Measurements from ENCODE around the gene SERPINC1. TPM values are rescaled to one million over a fixed set of nuclear protein-coding genes. Genes with fewer than 3 reads are reported as not detected.
"Not testable (repeated sequence)": the region's sequence is repeated elsewhere in the genome, so short reads cannot be mapped to it uniquely, and the experiment has no call there.

SERPINC1 gene
- total and polyA plus RNA-seq, 9 of the 15 experiments (the other 6 are each of a cell fraction or from before 2014, with no cell fraction given) = 0.07 to 1.2 (median 0.50) TPM

- FAIRE-seq; H3K9me3 ChIP-seq (replicated peaks; ENCODE audit: control insufficient read depth, insufficient read depth, low read depth, low read length); in situ Hi-C loops (cut with MboI); H3K27ac ChIP-seq (ENCODE audit: extremely low read depth, low read depth, low read length); H3K79me2 ChIP-seq (ENCODE audit: control insufficient read depth, insufficient read depth, low read length); H3K4me3 ChIP-seq; H3K4me1 ChIP-seq (replicated peaks in 1 of 2; ENCODE audit: control insufficient read depth in 2 of 2, insufficient read depth in 2 of 2, low read length in 2 of 2); H2AFZ ChIP-seq (ENCODE audit: low read depth, low read length); H3K9me1 ChIP-seq (ENCODE audit: control insufficient read depth, insufficient read depth, low read length); BruUV-seq (replicated peaks); H3K9ac ChIP-seq (ENCODE audit: insufficient read depth in 1 of 2, low read depth in 2 of 2, low read length in 2 of 2); ATAC-seq; H3K27me3 ChIP-seq (ENCODE audit: control insufficient read depth in 2 of 2, insufficient read depth in 2 of 2, low read length in 2 of 2); H4K20me1 ChIP-seq (replicated peaks; ENCODE audit: control insufficient read depth, insufficient read depth, low read length); H3K4me2 ChIP-seq (ENCODE audit: insufficient read depth, low read length); DNase-seq (ENCODE audit: extremely low read depth in 1 of 4, low spot score in 3 of 4); intact Hi-C loops (cut with micrococcal nuclease): not testable (repeated sequence)
- POLR2A ChIA-PET = interaction anchor here (2.1 kb wide), 1 partner anchor 15 kb away, joined by 6 read pairs; no protein-coding TSS in a partner anchor
- H3K36me3 ChIP-seq (ENCODE audit: control insufficient read depth, insufficient read depth, low read length) = peaks cover 25% of the 10 kb centered on the region; the same call in 1 of the 3 replicates
- CTCF ChIA-PET (ENCODE audit: low intra/inter-chr PET ratio) = interaction anchor here (0.7 to 1.0 kb wide), 2 partner anchors 18 to 502 kb away, joined by 4 to 5 read pairs; no protein-coding TSS in a partner anchor
- WGBS (ENCODE audit: insufficient coverage, low coverage, missing lambda C conversion rate) = 92% methylated on average over 5 of the region's 5 CpGs
- peak; percentile 73 for TF ChIP-seq ZNF121 (CRISPR knock-in tag; conservative IDR thresholded peaks at IDR 0.05)
Measured at GRCh38 chr1:173930541-173930940, 13.4 kb upstream of the SERPINC1 start.

DNA sequence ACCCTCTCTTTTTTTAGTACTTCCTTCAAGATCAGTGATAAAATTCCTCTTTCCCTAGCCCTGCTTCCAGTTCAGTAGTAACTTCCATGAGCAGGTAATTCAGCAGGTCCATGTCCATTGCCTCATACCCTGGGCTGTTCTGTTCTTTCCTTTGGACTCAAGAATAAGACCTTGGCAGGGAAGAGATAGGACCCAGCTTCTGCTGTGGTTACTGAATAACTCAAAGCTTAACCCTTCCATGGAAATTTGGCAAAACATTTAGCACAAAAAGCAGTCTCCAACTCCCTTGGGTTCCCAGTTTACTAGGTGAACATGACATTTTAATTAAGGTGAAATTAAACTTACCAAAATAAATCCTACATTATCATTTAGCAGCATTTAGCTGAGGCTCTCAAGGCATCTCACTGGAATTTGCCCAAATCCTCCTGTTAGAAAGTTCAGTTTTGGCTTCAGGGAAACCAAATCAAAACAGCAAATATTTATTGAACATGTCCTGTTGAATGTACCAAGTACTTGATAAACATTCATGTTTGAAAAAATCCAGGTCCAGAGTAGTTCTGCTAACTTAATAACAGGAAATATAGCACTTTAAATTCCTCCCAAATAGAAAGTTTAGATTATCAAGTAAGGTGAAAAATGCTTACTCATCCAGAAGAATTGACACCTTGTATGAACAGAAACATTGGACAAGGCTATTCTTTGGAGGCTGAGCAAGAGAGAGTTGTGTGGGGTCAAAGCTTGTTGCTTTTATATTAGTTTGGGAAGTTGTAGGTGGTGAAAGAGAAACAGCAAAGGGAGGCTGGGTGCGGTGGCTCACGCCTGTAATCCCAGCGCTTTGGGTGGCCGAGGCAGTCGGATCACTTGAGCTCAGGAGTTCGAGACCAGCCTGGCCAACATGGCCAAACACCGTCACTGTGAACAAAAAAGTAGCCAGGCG is 8.4 kb upstream of the SERPINC1 start:
- no peak overlapping the region for H3K27ac ChIP-seq (ENCODE audit: extremely low read depth, low read depth, low read length)
- H3K27me3 ChIP-seq (ENCODE audit: control insufficient read depth in 2 of 2, insufficient read depth in 2 of 2, low read length in 2 of 2) = peaks cover 0 to 5% of the 10 kb centered on the region in 2 experiments; a peak in 1 of 5 replicates
- H3K9ac ChIP-seq (ENCODE audit: insufficient read depth in 1 of 2, low read depth in 2 of 2, low read length in 2 of 2) = no peak overlapping the region
- H3K9me3 ChIP-seq (replicated peaks; ENCODE audit: control insufficient read depth, insufficient read depth, low read depth, low read length) = no peaks in the 10 kb centered on the region
- FAIRE-seq (no peak), ATAC-seq (no peak), DNase-seq (ENCODE audit: extremely low read depth in 1 of 4, low spot score in 3 of 4) (no peak)
- in situ Hi-C loops (cut with MboI) = no loop called here
- no peaks in the 10 kb centered on the region for H3K9me1 ChIP-seq (ENCODE audit: control insufficient read depth, insufficient read depth, low read length)
- no peak overlapping the region for H3K4me2 ChIP-seq (ENCODE audit: insufficient read depth, low read length)
- ChIA-PET POLR2A (interaction anchor here (0.8 to 1.6 kb wide), 4 partner anchors 10 to 58 kb away, joined by 3 to 6 read pairs (median 4); partner anchors contain the start of genes GAS5 and ZBTB37), CTCF (ENCODE audit: low intra/inter-chr PET ratio) (no interaction called here)
- H3K4me3 ChIP-seq = no peak overlapping the region
- WGBS (ENCODE audit: insufficient coverage, low coverage, missing lambda C conversion rate) = 77% methylated on average over 8 of the region's 8 CpGs
- H3K4me1 ChIP-seq (replicated peaks in 1 of 2; ENCODE audit: control insufficient read depth in 2 of 2, insufficient read depth in 2 of 2, low read length in 2 of 2) = peaks cover 3% of the 10 kb centered on the region in 2 experiments; a peak in 2 of 5 replicates
- H3K79me2 ChIP-seq (ENCODE audit: control insufficient read depth, insufficient read depth, low read length) = no peaks in the 10 kb centered on the region
- no peaks in the 10 kb centered on the region for H4K20me1 ChIP-seq (replicated peaks; ENCODE audit: control insufficient read depth, insufficient read depth, low read length)
- intact Hi-C loops (cut with micrococcal nuclease) = no loop called here
- H2AFZ ChIP-seq (ENCODE audit: low read depth, low read length) = no peak overlapping the region
- no peaks in the 10 kb centered on the region for H3K36me3 ChIP-seq (ENCODE audit: control insufficient read depth, insufficient read depth, low read length)
- no TSS peak for BruUV-seq (replicated peaks)
- TF ChIP-seq E2F3 (CRISPR knock-in tag; IDR thresholded peaks at IDR 0.05) (no peak), ZNF354B (CRISPR knock-in tag; IDR thresholded peaks at IDR 0.05) (no peak), POLR3A (IDR thresholded peaks at IDR 0.05; ENCODE audit: borderline replicate concordance, extremely low read depth, insufficient read depth, insufficient read length) (no peak), KHSRP (IDR thresholded peaks at IDR 0.05) (no peak), BRD9 (IDR thresholded peaks at IDR 0.05; ENCODE audit: low read depth, partially characterized antibody) (no peak), C11orf30 (IDR thresholded peaks at IDR 0.05; ENCODE audit: low read depth) (peak; percentile 92), HMG20B (CRISPR knock-in tag; IDR thresholded peaks at IDR 0.05) (no peak)
- TF ChIP-seq, protein P1, sequence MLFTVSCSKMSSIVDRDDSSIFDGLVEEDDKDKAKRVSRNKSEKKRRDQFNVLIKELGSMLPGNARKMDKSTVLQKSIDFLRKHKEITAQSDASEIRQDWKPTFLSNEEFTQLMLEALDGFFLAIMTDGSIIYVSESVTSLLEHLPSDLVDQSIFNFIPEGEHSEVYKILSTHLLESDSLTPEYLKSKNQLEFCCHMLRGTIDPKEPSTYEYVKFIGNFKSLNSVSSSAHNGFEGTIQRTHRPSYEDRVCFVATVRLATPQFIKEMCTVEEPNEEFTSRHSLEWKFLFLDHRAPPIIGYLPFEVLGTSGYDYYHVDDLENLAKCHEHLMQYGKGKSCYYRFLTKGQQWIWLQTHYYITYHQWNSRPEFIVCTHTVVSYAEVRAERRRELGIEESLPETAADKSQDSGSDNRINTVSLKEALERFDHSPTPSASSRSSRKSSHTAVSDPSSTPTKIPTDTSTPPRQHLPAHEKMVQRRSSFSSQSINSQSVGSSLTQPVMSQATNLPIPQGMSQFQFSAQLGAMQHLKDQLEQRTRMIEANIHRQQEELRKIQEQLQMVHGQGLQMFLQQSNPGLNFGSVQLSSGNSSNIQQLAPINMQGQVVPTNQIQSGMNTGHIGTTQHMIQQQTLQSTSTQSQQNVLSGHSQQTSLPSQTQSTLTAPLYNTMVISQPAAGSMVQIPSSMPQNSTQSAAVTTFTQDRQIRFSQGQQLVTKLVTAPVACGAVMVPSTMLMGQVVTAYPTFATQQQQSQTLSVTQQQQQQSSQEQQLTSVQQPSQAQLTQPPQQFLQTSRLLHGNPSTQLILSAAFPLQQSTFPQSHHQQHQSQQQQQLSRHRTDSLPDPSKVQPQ (CRISPR knock-in tag; IDR thresholded peaks at IDR 0.05; ENCODE audit: borderline replicate concordance) = no peak

Data from K562 (cell line).